NCI-H1694 treated with DMSO at 0.1 percent for 48 hours (cell line): ENCODE data around the gene DCTN3.
"Not testable (repeated sequence)": the region's sequence is repeated elsewhere in the genome, so short reads cannot be mapped to it uniquely, and the experiment has no call there.

Source experiments
- DNase-seq: peaks from one replicate; lab custom pipeline; 2025; lab: John Stamatoyannopoulos, UW

The DCTN3 gene

GRCh38 chr9:34647084-34647403 is 26.7 kb upstream of the DCTN3 start:
- DNase-seq, result no peak

- peak; percentile 80 for DNase-seq
Measured at GRCh38 chr9:34646211-34647083, 26.2 kb upstream of the DCTN3 start, which contains the start of gene GALT. GALT (plus strand) TSS chr9:34646675; CDS start chr9:34646705, 30 bp downstream.

GRCh38 chr9:34644766-34645314 is 24.5 kb upstream of the DCTN3 start:
- DNase-seq, result no peak

GRCh38 chr9:34642679-34643078 is 22.4 kb upstream of the DCTN3 start:
- no peak for DNase-seq

- DNase-seq, result not testable (repeated sequence)
Measured at GRCh38 chr9:34639322-34639721, 19.0 kb upstream of the DCTN3 start.

- DNase-seq, result no peak
Measured at GRCh38 chr9:34638138-34638445, 17.8 kb upstream of the DCTN3 start.

GRCh38 chr9:34637356-34638137 is 17.3 kb upstream of the DCTN3 start, which contains the start of gene SIGMAR1:
SIGMAR1 (minus strand) TSS chr9:34637787; CDS start chr9:34637697, 90 bp downstream.
- DNase-seq, result peak; percentile 80

- no peak for DNase-seq
Measured at GRCh38 chr9:34636791-34637355, 16.6 kb upstream of the DCTN3 start.

- DNase-seq, result no peak
Measured at GRCh38 chr9:34635556-34635955, 15.3 kb upstream of the DCTN3 start.

GRCh38 chr9:34634551-34635248 is 14.4 kb upstream of the DCTN3 start:
- DNase-seq, result no peak

- DNase-seq, result peak; percentile 62
Measured at GRCh38 chr9:34633851-34634550, 13.7 kb upstream of the DCTN3 start.

- DNase-seq, result no peak
Measured at GRCh38 chr9:34633166-34633565, 12.9 kb upstream of the DCTN3 start.

- no peak for DNase-seq
Measured at GRCh38 chr9:34630402-34631154, 10.3 kb upstream of the DCTN3 start.

GRCh38 chr9:34629491-34629808 is 9.2 kb upstream of the DCTN3 start:
- no peak for DNase-seq

- DNase-seq, result no peak
Measured at GRCh38 chr9:34628656-34629490, 8.6 kb upstream of the DCTN3 start, which contains the start of gene ARID3C. ARID3C (minus strand) TSS chr9:34629066; CDS start chr9:34628014, 1,052 bp downstream.

GRCh38 chr9:34627716-34628655 is 7.7 kb upstream of the DCTN3 start:
- no peak for DNase-seq

- DNase-seq, result no peak
Measured at GRCh38 chr9:34625186-34625486, 4.8 kb upstream of the DCTN3 start.

GRCh38 chr9:34624475-34625185 is 4.3 kb upstream of the DCTN3 start:
- no peak for DNase-seq
